Sigmoid colon (tissue), 3 donors: Measurements from ENCODE around the gene NANOGP8.

Experiments used
- CTCF ChIP-seq, 4 experiments: fragments of 450-650 bp in 3 of 4; fragments of 200-600 bp in 1 of 4; IDR thresholded peaks; one replicate each; pipeline ENCODE4 v1.5.1; 2016 to 2019; ENCODE audit warnings: antibody characterized with exemption in 4 of 4, mild to moderate bottlenecking in 3 of 4, moderate library complexity in 2 of 4
- POLR2A ChIP-seq, 2 donors: fragments of 450-650 bp; IDR thresholded peaks; one replicate each; pipeline ENCODE4 v1.6.1; 2016; ENCODE audit warnings: antibody characterized with exemption in 2 of 2, mild to moderate bottlenecking in 2 of 2, moderate library complexity in 2 of 2

- no peak for TF ChIP-seq CTCF (IDR thresholded peaks at IDR 0.05)
- no peak for TF ChIP-seq POLR2A (IDR thresholded peaks at IDR 0.05)
These were observed 22.0 kb upstream of the NANOGP8 start for GRCh38 chr15:35107122-35107521.
